ENCODE data around the gene VCL.
"Not testable (repeated sequence)": the region's sequence is repeated elsewhere in the genome, so short reads cannot be mapped to it uniquely, and the experiment has no call there.

Gene VCL

DNA sequence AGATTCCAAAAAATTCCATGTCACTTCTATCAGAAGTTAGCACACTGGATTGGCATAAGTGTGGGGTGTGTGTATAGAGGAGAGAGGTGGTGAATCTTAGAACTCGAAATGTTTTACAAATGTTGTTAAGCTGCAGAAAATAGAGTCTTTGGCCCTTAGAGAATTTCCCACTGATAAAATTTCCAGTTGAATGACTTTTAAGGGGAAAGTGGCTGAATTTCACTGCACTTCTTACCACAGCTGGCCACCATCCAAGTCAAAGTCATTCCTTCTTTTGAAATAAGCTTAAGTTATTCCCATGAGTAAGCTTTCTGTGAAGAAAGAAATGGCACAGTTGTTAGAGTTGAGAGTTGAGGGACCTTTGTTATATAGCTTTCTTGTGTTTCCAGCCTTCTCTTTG is 13.9 kb downstream of the VCL start:
- no peak for TF ChIP-seq CTCF (IDR thresholded peaks at IDR 0.05; ENCODE audit: extremely low read depth, missing control alignments)
- no peak for DNase-seq (ENCODE audit: low spot score)

- no peak for DNase-seq (ENCODE audit: low spot score)
Measured at GRCh38 chr10:74012480-74012879, 14.6 kb downstream of the VCL start.

GRCh38 chr10:74013004-74013403 is 15.1 kb downstream of the VCL start:
- no peak for TF ChIP-seq CTCF (IDR thresholded peaks at IDR 0.05; ENCODE audit: extremely low read depth, missing control alignments)
- no peak for DNase-seq (ENCODE audit: low spot score)

More at GRCh38 chr10:74012480-74012879, 14.6 kb downstream of the VCL start:
- no peak for TF ChIP-seq CTCF (IDR thresholded peaks at IDR 0.05; ENCODE audit: extremely low read depth, missing control alignments)

DNA sequence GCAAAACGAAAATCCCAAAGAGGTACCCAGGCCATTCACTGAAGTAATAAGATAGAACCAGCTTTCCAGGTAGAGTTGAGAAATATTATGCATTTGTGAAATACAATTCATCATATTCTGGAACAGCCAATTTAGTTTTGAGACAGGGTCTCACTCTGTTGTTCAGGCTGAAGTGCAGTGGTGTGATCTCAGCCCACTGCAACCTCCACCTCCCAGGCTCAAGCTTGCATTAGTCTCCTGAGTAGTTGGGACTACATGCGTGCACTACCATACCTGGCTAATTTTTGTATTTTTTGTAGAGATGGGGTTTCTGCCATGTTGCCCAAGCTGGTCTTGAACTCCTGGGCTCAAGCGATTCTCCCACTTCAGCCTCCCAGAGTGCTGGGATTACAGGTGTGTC is 16.7 kb downstream of the VCL start:
- DNase-seq (ENCODE audit: low spot score), result not testable (repeated sequence)

- no peak for TF ChIP-seq CTCF (IDR thresholded peaks at IDR 0.05; ENCODE audit: extremely low read depth, missing control alignments)
Measured at GRCh38 chr10:74018241-74018640, 20.3 kb downstream of the VCL start.

DNA sequence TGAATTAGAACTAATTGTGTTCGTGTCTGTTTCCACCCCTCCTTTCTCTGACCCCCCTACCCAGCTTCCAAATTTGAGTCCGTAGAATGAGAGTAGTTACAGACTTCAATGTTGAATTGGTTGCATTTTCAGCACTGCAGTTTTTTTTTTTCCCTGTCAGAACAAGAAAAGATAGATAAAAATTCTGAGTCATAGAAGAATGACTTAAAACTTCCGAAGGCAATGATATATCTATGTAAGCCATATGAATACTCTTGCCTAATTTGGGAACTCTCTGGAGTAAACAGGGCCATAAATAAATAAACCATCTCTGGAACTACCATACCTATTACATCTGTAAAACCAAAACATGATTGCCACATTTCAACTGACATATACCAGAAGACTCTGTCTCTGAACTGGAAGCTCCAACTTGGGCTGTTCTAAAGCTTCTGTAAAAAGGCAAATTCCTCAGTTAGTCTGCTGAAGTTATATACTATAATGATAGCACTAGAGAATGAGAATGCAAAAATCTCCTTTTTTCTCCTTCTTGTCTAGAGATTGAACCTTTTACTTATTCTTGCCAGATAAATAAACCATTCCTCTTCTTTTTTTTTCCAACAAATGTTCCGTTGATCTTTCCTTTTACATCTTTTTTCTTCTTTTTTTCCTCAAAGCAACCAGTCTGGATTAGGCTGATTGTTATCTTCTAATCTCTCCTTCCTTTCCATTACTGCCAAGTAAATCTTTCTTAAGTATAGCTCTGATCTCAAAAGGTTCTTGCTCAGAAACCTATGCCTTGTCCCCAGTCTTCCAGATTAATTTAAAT is 23.5 kb downstream of the VCL start:
- TF ChIP-seq CTCF (IDR thresholded peaks at IDR 0.05; ENCODE audit: extremely low read depth, missing control alignments), result no peak
- DNase-seq (ENCODE audit: low spot score), result no peak

More at GRCh38 chr10:74018241-74018640, 20.3 kb downstream of the VCL start:
- DNase-seq (ENCODE audit: low spot score), result no peak

DNA sequence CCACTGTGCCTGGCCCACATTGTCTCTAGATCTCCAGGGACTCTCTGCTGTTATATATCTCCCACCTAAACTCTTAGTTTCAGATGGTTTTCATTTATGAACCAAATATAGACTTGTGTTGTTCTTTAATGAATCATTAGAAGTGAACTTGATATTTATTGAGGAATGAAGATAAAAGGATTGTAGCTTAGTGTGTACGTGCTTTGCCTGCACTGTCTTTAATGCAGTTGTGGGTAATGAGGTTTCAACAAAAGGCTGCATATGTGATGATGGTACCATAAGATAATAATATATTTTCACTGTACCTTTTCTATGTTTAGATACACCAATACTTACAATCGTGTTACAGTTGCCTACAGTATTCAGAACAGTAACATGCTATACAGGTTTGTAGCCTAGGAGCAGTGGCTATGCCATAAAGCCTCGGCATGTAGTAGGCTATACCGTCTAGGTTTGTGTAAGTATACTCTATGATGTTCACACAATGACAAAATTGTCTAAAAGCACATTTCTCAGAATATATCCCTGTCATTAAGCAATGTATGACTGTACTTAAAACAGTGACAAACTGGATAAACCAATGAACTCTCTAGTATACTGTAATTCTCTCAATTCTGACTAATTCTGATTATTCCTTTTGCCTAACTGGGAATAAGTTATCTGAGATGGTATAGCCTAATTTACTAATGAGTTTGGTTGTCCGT is 25.2 kb downstream of the VCL start:
- DNase-seq (ENCODE audit: low spot score), result no peak
- TF ChIP-seq CTCF (IDR thresholded peaks at IDR 0.05; ENCODE audit: extremely low read depth, missing control alignments), result no peak
